ENCODE results near the gene ODF4.

The ODF4 gene

DNA sequence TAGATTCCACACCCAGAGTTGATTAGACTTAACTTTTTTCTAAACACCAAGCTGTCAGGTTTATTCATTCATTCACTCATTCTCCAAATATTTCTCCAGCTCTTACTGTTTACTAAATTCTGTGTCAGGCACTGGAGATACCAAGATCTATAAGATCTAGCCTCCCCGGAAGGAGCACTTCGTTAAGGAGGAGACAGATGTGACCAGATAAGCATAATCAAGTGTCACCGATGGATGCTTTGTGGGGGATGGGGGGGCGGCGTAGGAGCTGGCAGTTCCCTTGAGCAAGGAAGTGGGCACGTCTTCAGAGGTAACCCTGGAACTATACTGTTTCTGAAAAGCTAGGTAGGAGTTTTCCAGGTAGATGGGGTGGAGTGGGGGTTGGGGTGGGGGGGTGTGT, 47.2 kb downstream of the ODF4 start:
- no peak overlapping the region for H3K27ac ChIP-seq (ENCODE audit: low read length)
- H4K20me1 ChIP-seq (ENCODE audit: insufficient read depth, low read length) = no peaks in the 10 kb centered on the region
- no peak overlapping the region for H2AFZ ChIP-seq (ENCODE audit: low read depth, low read length)
- H3K4me2 ChIP-seq (ENCODE audit: low read length) = no peak overlapping the region
- no peak overlapping the region for H3K4me3 ChIP-seq (ENCODE audit: low read length)
- peaks cover 7% of the 10 kb centered on the region for H3K36me3 ChIP-seq (replicated peaks; ENCODE audit: low read depth, low read length)
- H3K79me2 ChIP-seq (ENCODE audit: low read length) = peaks cover 24% of the 10 kb centered on the region
- TF ChIP-seq EZH2phosphoT487 (IDR thresholded peaks at IDR 0.05; ENCODE audit: low read depth) = no peak
- TF ChIP-seq, protein P1, sequence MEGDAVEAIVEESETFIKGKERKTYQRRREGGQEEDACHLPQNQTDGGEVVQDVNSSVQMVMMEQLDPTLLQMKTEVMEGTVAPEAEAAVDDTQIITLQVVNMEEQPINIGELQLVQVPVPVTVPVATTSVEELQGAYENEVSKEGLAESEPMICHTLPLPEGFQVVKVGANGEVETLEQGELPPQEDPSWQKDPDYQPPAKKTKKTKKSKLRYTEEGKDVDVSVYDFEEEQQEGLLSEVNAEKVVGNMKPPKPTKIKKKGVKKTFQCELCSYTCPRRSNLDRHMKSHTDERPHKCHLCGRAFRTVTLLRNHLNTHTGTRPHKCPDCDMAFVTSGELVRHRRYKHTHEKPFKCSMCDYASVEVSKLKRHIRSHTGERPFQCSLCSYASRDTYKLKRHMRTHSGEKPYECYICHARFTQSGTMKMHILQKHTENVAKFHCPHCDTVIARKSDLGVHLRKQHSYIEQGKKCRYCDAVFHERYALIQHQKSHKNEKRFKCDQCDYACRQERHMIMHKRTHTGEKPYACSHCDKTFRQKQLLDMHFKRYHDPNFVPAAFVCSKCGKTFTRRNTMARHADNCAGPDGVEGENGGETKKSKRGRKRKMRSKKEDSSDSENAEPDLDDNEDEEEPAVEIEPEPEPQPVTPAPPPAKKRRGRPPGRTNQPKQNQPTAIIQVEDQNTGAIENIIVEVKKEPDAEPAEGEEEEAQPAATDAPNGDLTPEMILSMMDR (IDR thresholded peaks at IDR 0.05; ENCODE audit: low read depth, low read length) = no peak
- H3K9me3 ChIP-seq (ENCODE audit: insufficient read depth, low read length) = no peaks in the 10 kb centered on the region
- no peak overlapping the region for H3K9ac ChIP-seq (ENCODE audit: low read length)
- H3K27me3 ChIP-seq (ENCODE audit: low read depth, low read length) = no peaks in the 10 kb centered on the region
- H3K4me1 ChIP-seq (ENCODE audit: low read length) = peaks cover 6% of the 10 kb centered on the region

DNA sequence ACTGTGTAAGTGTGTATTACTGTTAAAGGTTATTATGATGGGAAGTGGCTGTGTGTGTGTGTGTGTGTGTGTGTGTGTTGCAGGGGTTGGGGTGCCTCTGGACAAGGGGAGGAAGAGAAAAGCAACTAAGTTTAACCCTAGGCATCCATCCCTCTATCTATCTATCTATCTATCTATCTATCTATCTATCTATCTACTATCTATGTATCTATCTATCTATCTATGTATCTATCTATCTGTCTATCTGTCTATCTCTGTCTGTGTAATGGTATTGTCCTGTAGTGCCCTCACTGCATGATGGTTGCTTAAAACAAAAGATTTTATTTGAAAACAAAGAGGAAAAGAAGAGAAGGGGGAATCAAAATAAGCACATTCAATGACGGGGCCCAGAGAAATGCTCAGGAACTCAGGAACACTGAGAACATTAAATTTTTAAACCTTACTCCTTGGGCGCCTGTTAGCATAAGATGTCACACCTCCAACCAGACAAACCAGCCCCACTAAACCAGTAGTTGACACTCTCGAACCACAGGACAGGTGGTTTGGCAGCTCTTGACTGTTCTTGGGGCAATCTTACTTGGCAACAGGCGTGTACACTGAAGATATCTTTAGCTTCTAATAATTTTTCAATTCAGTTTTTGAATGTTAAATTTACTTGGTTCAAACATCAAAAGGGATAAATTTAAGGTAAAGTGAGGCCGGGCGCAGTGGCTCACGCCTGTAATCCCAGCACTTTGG, 48.4 kb downstream of the ODF4 start:
- no peak overlapping the region for H3K9ac ChIP-seq (ENCODE audit: low read length)
- TF ChIP-seq EZH2phosphoT487 (IDR thresholded peaks at IDR 0.05; ENCODE audit: low read depth) = no peak
- TF ChIP-seq, protein P1 (IDR thresholded peaks at IDR 0.05; ENCODE audit: low read depth, low read length) = no peak

DNA sequence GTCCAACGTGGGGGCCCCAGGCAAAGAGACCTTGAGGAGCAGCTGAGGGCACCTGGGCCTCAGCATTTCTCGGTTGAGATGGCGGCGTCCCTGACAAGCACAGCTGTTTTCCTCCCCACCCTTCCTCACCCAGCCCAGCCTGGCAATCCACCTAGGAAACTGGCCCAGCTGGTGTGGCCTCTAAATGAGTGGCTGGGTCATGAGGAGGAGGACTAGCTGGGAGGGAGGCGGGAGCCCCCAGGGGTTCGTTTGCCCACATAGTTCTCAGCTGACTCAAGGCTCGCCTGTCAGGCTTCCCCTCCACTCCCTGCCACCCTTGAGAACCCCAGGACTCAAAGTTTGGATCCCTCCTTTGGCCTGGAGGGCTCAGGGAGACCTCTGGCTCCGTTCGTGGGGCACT, 52.1 kb downstream of the ODF4 start:
- Histone ChIP-seq H3K79me2 (ENCODE audit: low read length) (no peaks in the 10 kb centered on the region), H2AFZ (ENCODE audit: low read depth, low read length) (no peak overlapping the region), H3K4me1 (ENCODE audit: low read length) (peaks cover 6% of the 10 kb centered on the region), H3K36me3 (replicated peaks; ENCODE audit: low read depth, low read length) (no peaks in the 10 kb centered on the region), H3K9ac (ENCODE audit: low read length) (no peak overlapping the region), H3K4me3 (ENCODE audit: low read length) (no peak overlapping the region), H3K9me3 (ENCODE audit: insufficient read depth, low read length) (no peaks in the 10 kb centered on the region), H4K20me1 (ENCODE audit: insufficient read depth, low read length) (no peaks in the 10 kb centered on the region), H3K27me3 (ENCODE audit: low read depth, low read length) (no peaks in the 10 kb centered on the region), H3K4me2 (ENCODE audit: low read length) (no peak overlapping the region), H3K27ac (ENCODE audit: low read length) (no peak overlapping the region)
- TF ChIP-seq EZH2phosphoT487 (IDR thresholded peaks at IDR 0.05; ENCODE audit: low read depth) = no peak
- TF ChIP-seq, protein P1 (IDR thresholded peaks at IDR 0.05; ENCODE audit: low read depth, low read length) = no peak

More for the DNA sequence above, 48.4 kb downstream of the ODF4 start:
- Histone ChIP-seq H3K79me2 (ENCODE audit: low read length) (peaks cover 12% of the 10 kb centered on the region), H3K9me3 (ENCODE audit: insufficient read depth, low read length) (no peaks in the 10 kb centered on the region), H3K4me1 (ENCODE audit: low read length) (peaks cover 4% of the 10 kb centered on the region; the same call in 1 of the 2 replicates), H3K4me3 (ENCODE audit: low read length) (no peak overlapping the region), H3K27ac (ENCODE audit: low read length) (no peak overlapping the region), H4K20me1 (ENCODE audit: insufficient read depth, low read length) (no peaks in the 10 kb centered on the region), H3K4me2 (ENCODE audit: low read length) (no peak overlapping the region), H2AFZ (ENCODE audit: low read depth, low read length) (no peak overlapping the region), H3K27me3 (ENCODE audit: low read depth, low read length) (no peaks in the 10 kb centered on the region), H3K36me3 (replicated peaks; ENCODE audit: low read depth, low read length) (no peaks in the 10 kb centered on the region)

DNA sequence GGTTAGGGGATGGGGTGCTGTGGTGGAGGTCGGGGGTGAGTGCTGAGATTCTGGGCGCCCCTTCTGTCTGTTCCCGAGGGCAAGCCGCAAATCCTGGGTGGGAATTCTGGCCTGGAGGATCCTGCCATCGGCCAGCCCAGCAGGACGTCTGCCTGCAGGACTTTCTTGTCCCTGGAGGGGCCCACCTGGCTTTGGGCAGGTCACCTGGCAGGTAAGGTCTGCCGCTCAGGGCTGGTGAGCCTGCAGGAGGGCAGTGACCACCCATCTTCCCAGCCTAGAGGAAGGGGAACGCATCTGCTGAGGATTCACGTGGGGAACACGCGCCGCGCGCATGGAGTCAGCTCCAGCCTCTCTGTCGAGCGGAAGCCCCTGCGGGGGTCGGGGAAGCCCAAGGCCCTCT, 52.6 kb downstream of the ODF4 start:
- H3K9ac ChIP-seq (ENCODE audit: low read length) = no peak overlapping the region
- H3K27me3 ChIP-seq (ENCODE audit: low read depth, low read length) = no peaks in the 10 kb centered on the region
- peaks cover 6% of the 10 kb centered on the region for H3K4me1 ChIP-seq (ENCODE audit: low read length)
- no peak overlapping the region for H3K4me2 ChIP-seq (ENCODE audit: low read length)
- no peak for TF ChIP-seq EZH2phosphoT487 (IDR thresholded peaks at IDR 0.05; ENCODE audit: low read depth)
- TF ChIP-seq, protein P1 (IDR thresholded peaks at IDR 0.05; ENCODE audit: low read depth, low read length) = no peak
- no peak overlapping the region for H3K4me3 ChIP-seq (ENCODE audit: low read length)
- no peaks in the 10 kb centered on the region for H3K79me2 ChIP-seq (ENCODE audit: low read length)
- no peaks in the 10 kb centered on the region for H4K20me1 ChIP-seq (ENCODE audit: insufficient read depth, low read length)
- no peaks in the 10 kb centered on the region for H3K36me3 ChIP-seq (replicated peaks; ENCODE audit: low read depth, low read length)
- no peaks in the 10 kb centered on the region for H3K9me3 ChIP-seq (ENCODE audit: insufficient read depth, low read length)
- H3K27ac ChIP-seq (ENCODE audit: low read length) = no peak overlapping the region
- H2AFZ ChIP-seq (ENCODE audit: low read depth, low read length) = no peak overlapping the region
